ENCODE results near the gene FHIP1A. TPM values are rescaled to one million over a fixed set of nuclear protein-coding genes. Genes with fewer than 3 reads are reported as not detected.

Gene FHIP1A
- 1 to 10 TPM in 1 of 2 donors, not detected in 1; 1.0 TPM for total RNA-seq

DNA sequence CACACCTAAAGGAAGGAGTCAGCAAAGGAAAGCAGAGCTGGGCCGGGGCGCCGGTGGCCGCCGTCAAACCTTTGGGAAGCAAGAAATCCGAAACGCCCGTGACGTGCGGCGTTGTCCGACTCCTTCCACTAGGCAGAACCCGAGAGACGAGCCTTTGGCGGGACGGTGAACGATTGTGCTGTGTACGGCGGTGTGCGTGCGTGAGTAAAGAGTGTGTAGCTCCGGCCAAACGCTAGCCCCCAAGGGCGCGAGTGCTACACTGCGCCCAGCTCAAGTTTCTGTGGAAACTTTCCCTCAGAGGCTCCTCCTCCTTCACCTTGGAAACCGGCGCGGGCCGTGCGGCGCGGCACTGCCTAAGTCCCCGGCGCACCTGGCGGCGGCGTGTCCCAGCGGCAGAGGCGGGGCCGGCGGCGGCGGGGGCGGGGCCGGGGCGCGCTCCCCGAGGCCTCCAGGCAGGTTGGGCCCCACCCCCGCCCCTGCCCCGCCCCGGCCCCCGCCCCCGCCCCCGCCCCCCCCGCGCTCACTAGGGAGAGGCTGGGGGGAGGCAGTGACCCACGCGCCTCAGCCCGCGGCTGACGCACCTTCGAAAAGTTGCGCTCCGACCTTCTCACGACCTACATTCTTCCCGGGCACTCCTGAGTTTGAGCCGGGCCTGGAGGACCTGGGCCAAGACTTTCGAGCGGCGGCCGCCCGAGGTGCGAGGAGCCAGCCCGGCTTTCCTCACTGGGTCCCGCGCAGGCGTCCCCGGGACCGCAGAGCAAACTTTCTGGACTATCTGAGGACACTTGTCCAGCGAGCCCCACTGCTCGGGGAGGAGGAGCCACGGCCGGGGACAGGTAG lies at the start of gene FHIP1A:
FHIP1A (plus strand) TSS at position 547 of the 840 bp plus-strand sequence. CDS start 157,084 bp downstream, outside the sequence.

Other genes with a start within 250 kb of the FHIP1A start
- gene PRSS48, start 132.0 kb upstream of the FHIP1A start, total RNA-seq = not detected
- 10 to 100 TPM; 16.0 to 21.3 TPM for gene SH3D19, start 83.6 kb upstream of the FHIP1A start, total RNA-seq